NCI-H2227 treated with DMSO at 0.1 percent for 48 hours (cell line): ENCODE measurements around the gene STRIP1.
A peak's percentile ranks its signal among the peaks of the same experiment; 100 is the strongest.

Experiments
- DNase-seq: peaks from one replicate; lab custom pipeline; 2025; lab: John Stamatoyannopoulos, UW

STRIP1 gene

GRCh38 chr1:110034451-110035235 is at the start of gene STRIP1:
Gene STRIP1 (plus strand): TSS chr1:110034624. CDS start chr1:110034638, 14 bp downstream.
- peak; percentile 94 for DNase-seq

- no peak for DNase-seq
These were observed 49.0 kb upstream of the STRIP1 start for GRCh38 chr1:109985247-109986053.

GRCh38 chr1:109986054-109986444 is 48.4 kb upstream of the STRIP1 start:
- no peak for DNase-seq

- DNase-seq, result no peak
These were observed 46.0 kb upstream of the STRIP1 start for GRCh38 chr1:109988349-109988914.

GRCh38 chr1:109989506-109990301 is 44.7 kb upstream of the STRIP1 start:
- no peak for DNase-seq

DNA sequence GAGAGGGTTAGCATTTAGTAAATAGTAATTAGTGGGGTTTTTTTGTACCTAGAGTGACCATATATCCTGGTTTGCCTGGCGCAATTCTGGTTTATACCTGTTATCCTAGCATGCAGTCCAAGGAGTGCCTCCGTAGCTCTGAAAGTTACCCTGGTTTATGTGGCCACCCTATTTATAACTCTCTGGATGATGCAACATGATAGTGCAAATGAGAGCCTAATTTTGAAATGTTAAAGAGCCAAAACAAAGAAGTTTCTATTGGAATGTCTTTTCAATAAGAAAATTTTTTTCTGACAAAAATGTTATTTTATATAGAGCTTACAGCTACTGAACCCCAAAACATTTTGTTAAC is 44.1 kb upstream of the STRIP1 start:
- no peak for DNase-seq

- no peak for DNase-seq
These were observed 43.0 kb upstream of the STRIP1 start for GRCh38 chr1:109991400-109991925.

DNA sequence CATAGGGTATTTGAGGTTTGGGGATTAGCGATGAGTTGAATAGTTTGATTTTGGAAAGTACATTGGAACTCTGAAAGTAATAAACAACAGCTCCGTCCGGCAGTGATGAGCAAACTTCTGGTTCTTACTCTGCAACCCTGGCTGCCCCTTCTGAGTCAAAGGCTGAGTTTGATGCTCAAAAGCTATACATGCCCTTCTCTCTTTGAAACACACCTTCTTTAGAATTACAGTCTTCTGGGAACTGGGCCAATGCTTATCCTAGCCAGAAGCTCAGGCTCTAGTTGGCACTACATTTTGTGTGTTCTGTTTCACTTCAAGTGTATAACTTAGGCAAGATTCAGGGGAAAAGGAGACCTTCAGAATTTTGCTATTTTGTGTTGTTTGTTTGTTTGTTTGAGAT is 40.5 kb upstream of the STRIP1 start:
- DNase-seq, result no peak

DNA sequence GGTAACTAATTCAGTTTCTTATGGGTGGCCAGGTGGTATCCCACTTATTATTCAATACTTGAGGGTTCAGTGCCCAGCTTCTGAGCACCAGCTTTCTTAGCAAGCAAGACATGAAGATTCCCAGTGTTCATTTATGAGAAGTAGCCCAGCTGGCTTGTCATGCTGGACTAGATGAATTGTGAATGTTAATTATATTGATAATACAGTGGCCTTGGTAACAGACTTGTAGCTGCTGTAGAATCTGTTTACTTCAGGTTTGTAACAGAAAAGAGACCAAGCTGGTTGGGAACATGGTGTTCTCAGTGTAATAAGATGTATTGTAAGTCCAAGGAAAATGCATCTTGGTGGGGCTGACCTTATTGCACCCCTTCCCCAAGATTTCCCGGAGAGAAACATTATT is 39.8 kb upstream of the STRIP1 start:
- no peak for DNase-seq

DNA sequence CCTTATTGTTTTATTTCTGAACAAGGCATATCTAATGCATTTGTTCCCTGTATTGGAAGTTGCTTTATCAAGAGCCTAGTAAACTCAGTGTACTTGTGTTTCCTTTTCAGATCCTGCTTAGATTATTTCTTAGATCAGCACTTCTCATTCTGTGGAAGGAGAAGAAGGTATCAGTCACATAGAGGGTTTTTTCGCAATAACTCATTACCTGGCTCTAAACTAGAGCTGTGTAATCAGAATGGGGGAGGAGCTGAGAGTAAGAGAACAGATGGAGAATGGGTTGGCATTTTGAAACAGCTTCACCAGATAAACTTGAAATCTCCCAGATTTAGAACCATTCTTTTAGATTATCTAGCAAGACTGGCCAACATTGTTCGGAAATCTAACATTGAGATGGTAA is 38.9 kb upstream of the STRIP1 start:
- no peak for DNase-seq

DNA sequence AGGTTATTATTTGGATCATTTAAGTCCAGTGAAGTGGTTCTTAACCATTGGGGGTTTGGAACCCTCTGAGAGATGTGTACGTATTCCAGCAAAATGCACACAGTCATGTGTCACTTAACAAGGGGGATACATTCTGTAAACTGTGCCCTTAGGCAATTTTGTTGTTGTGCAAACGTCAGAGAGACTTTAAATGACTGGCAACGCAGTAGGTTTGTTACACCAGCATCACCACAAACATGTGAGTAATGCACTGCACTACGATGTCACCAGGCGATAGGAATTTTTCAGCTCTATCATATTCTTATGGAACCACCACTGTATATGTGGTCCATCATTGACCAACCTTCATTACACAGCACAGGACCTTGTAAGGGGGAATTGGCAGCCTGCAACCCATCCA is 37.9 kb upstream of the STRIP1 start:
- no peak for DNase-seq

DNA sequence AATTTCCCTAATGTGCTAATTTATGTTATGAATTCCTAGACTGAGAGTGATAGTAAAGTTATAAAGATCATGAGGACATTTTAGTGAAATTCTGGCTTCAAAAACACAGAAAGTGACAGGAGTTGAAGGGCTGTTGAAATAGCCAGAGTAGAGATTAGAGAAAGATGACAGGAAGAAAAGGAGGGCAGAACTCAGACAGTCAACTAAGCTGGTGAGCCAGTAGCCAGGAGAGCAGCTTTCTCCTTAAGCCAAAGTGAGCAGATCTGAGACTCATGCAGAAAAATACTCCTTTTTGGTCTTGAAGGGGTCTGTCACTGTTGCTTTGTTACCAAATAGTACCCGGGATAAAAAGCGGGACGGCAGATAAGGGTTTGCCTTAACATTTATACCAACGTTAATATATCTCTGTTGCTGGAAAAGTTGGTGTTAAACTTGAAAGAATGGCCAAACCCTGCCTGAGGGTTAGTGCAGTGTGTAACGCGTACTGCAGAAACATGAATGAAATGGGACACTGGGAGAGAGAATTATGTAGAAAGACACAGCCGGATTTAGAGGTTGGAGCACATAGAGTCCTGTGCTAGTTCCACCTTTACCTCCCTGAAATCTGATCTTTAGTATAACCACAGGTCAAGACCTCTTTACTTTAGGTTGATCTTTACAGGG is 37.1 kb upstream of the STRIP1 start:
- no peak for DNase-seq

- DNase-seq, result no peak
These were observed 36.6 kb upstream of the STRIP1 start for GRCh38 chr1:109997867-109998229.

- no peak for DNase-seq
These were observed 31.7 kb upstream of the STRIP1 start for GRCh38 chr1:110002695-110003094.

GRCh38 chr1:110003747-110004428 is 30.5 kb upstream of the STRIP1 start:
- no peak for DNase-seq

GRCh38 chr1:110004583-110004982 is 29.8 kb upstream of the STRIP1 start:
- DNase-seq, result no peak

GRCh38 chr1:110005971-110006370 is 28.5 kb upstream of the STRIP1 start:
- no peak for DNase-seq

GRCh38 chr1:110006516-110006915 is 27.9 kb upstream of the STRIP1 start:
- DNase-seq, result no peak

GRCh38 chr1:110007046-110007830 is 27.2 kb upstream of the STRIP1 start:
- no peak for DNase-seq

GRCh38 chr1:110008971-110009565 is 25.4 kb upstream of the STRIP1 start:
- no peak for DNase-seq
